Activated naive CD4-positive, alpha-beta T cell (primary cell): ENCODE results near the gene SULT1B1.

Experiments
- DNase-seq, 4 experiments: peaks; one replicate each; lab custom pipeline; 2025; lab: John Stamatoyannopoulos, UW

The SULT1B1 gene

DNA sequence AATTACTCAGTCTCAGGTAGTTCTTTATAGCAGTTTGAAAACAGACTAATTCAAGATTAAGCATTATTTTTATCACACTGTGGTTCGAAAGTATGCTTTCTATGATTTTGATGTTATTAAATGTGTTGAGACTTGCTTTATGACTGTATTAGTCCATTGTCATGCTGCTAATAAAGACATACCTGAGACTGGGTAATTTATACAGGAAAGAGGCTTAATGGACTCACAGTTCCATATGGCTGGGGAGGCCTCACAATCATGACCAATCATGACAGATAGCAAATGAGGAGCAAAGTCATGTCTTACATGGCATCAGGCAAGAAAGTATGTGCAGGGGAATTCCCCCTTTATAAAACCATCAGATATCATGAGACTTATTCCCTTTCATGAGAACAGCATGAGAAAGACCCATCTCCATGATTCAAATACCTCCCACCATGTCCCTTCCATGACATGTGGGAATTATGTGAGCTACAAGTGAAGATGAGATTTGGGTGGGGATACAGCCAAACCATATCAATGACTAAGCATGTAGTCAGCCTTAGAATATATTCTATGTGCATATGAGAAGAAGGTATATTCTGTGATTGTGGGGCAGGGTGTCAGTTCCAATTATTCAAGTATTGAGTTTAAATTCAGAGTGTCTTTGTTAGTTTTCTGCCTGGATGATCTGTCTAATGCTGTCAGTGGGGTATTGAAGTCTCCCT is 62.7 kb downstream of the SULT1B1 start:
- DNase-seq = no peak

DNA sequence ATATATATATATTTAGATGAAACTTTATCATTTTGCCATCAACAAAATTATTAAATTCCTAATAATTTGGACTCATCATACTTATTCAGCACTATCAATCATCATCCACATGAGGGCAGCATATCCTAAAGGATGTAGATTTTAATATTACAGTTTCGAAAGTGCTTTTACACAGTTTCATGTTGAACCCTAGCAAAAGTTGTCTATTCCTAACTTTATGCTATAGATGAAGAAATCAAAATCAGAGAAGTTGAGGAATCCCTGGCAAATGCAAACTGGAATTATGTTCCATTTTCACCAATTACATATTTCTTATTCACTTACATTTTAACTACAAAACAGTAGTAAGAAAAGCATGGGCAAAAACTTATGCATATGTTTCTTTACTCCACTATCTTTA is 70.8 kb downstream of the SULT1B1 start:
- no peak for DNase-seq

DNA sequence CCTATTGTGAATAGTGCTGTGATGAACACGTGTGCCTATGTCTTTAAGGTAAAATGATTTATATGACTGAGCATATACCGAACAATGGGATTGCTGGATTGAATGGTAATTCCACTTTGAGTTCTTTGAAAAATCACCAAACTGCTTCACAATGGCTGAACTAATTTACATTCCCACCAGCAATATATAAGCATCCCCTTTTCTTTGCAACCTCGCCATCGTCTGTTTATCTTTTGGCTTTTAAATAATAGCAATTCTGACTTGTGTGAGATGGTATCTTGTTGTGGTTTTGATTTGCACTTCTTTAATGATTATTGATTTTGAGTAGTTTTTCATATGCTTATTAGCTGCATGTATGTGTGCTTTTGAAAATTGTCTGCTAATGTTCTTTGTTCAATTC is 75.6 kb downstream of the SULT1B1 start:
- no peak for DNase-seq
